Uterus (tissue), 4 donors: ENCODE measurements around the gene SLC26A2. TPM values are rescaled to one million over a fixed set of nuclear protein-coding genes. Genes with fewer than 3 reads are reported as not detected.
"Not testable (repeated sequence)": the region's sequence is repeated elsewhere in the genome, so short reads cannot be mapped to it uniquely, and the experiment has no call there.

Source experiments
- DNase-seq, 2 donors: peaks; one replicate each; pipeline ENCODE4 v3.0.0-alpha.2; 2019 to 2020
- H3K27ac ChIP-seq, 2 donors: fragments of 200-600 bp; sonication (generic); 1 replicate in 1 of 2; 2 replicates in 1 of 2; pipeline ENCODE4 v1.5.1; 2016 to 2018
- H3K27me3 ChIP-seq, 2 donors: fragments of 200-600 bp; sonication (generic); one replicate each; pipeline ENCODE4 v1.5.1; 2018 to 2019; ENCODE audit warnings: control low read depth in 1 of 2
- H3K36me3 ChIP-seq, 2 donors: fragments of 200-600 bp; sonication (generic); one replicate each; pipeline ENCODE4 v1.5.1; 2019; ENCODE audit warnings: control low read depth in 1 of 2
- H3K4me1 ChIP-seq, 2 donors: fragments of 200-600 bp; sonication (generic); one replicate each; pipeline ENCODE4 v1.5.1; 2018 to 2019; ENCODE audit warnings: control low read depth in 1 of 2
- H3K4me3 ChIP-seq, 2 donors: fragments of 200-600 bp; sonication (generic); 1 replicate in 1 of 2; 2 replicates in 1 of 2; pipeline ENCODE4 v1.5.1; 2018 to 2019; ENCODE audit warnings: mild to moderate bottlenecking in 1 of 2
- H3K9me3 ChIP-seq, 2 donors: fragments of 200-600 bp; sonication (generic); one replicate each; pipeline ENCODE4 v1.5.1; 2019; ENCODE audit warnings: control low read depth in 1 of 2
- CTCF ChIP-seq, 4 experiments: fragments of 200-600 bp in 2 of 4; fragments of 450-650 bp in 2 of 4; sonication (generic) in 2 of 4; IDR thresholded peaks; one replicate each; pipeline ENCODE4 v1.5.1; 2016 to 2019; ENCODE audit warnings: antibody characterized with exemption in 4 of 4, mild to moderate bottlenecking in 2 of 4, moderate library complexity in 1 of 4
- POLR2A ChIP-seq, 2 donors: fragments of 450-650 bp; IDR thresholded peaks; one replicate each; pipeline ENCODE4 v1.6.1; 2016; ENCODE audit warnings: antibody characterized with exemption in 2 of 2, mild to moderate bottlenecking in 1 of 2, moderate library complexity in 1 of 2
- intact Hi-C: fragments of 100-400 bp; cut with DNase I; formaldehyde crosslinking; loops from one replicate; pipeline ENCODE4 v1.15.1; 2023; ENCODE audit warnings: low total_unique reads
- total RNA-seq, 4 donors: library from RNA; depleted of rRNA in 3 of 4; stranded (reverse); fragments of >200 nt in 3 of 4; gene quantifications; one replicate each; pipeline versions ENCODE4 v1.1.0 to v1.2.4, GENCODE V29; 2014 to 2023
- donor health status: DM: yes; HTN: yes; CAD: no.

Gene SLC26A2
- total RNA-seq, 4 donors from 2014 or later, result 4.6 to 42.9 (median 15.6) TPM

- intact Hi-C loops, result no loop called here
- DNase-seq, result no peak
- no peaks in the 10 kb centered on the region for H3K4me1 ChIP-seq
- no peaks in the 10 kb centered on the region for H3K27me3 ChIP-seq
- no peaks in the 10 kb centered on the region for H3K36me3 ChIP-seq
- H3K9me3 ChIP-seq, result no peaks in the 10 kb centered on the region
- H3K27ac ChIP-seq, result peak overlapping the region in 1 of 2 donors; percentile 33
- no peak for TF ChIP-seq CTCF (IDR thresholded peaks at IDR 0.05)
- no peak for TF ChIP-seq POLR2A (IDR thresholded peaks at IDR 0.05)
- no peak overlapping the region for H3K4me3 ChIP-seq
These were observed 62.1 kb downstream of the SLC26A2 start for GRCh38 chr5:150022681-150023080.

- Histone ChIP-seq H3K9me3 (no peaks in the 10 kb centered on the region), H3K36me3 (no peaks in the 10 kb centered on the region), H3K27me3 (no peaks in the 10 kb centered on the region), H3K4me3 (no peak overlapping the region), H3K4me1 (no peaks in the 10 kb centered on the region), H3K27ac (no peak overlapping the region)
- TF ChIP-seq POLR2A (IDR thresholded peaks at IDR 0.05) (no peak), CTCF (IDR thresholded peaks at IDR 0.05) (no peak)
- DNase-seq, result no peak
- intact Hi-C loops, result no loop called here
These were observed 62.6 kb downstream of the SLC26A2 start for GRCh38 chr5:150023136-150023535.

- no peak overlapping the region for H3K27ac ChIP-seq
- H3K27me3 ChIP-seq, result no peaks in the 10 kb centered on the region
- no peaks in the 10 kb centered on the region for H3K36me3 ChIP-seq
- H3K4me3 ChIP-seq, result no peak overlapping the region
- no peaks in the 10 kb centered on the region for H3K4me1 ChIP-seq
- intact Hi-C loops, result no loop called here
- no peaks in the 10 kb centered on the region for H3K9me3 ChIP-seq
- TF ChIP-seq CTCF (IDR thresholded peaks at IDR 0.05), result no peak
- no peak for TF ChIP-seq POLR2A (IDR thresholded peaks at IDR 0.05)
- no peak for DNase-seq
These were observed 63.9 kb downstream of the SLC26A2 start for GRCh38 chr5:150024346-150024984.

- no peaks in the 10 kb centered on the region for H3K9me3 ChIP-seq
- no peak overlapping the region for H3K4me3 ChIP-seq
- H3K27ac ChIP-seq, result no peak overlapping the region
- no peaks in the 10 kb centered on the region for H3K4me1 ChIP-seq
- no peaks in the 10 kb centered on the region for H3K36me3 ChIP-seq
- TF ChIP-seq CTCF (IDR thresholded peaks at IDR 0.05) (no peak), POLR2A (IDR thresholded peaks at IDR 0.05) (no peak)
- no peak for DNase-seq
- intact Hi-C loops, result no loop called here
- H3K27me3 ChIP-seq, result no peaks in the 10 kb centered on the region
These were observed 66.2 kb downstream of the SLC26A2 start for GRCh38 chr5:150026682-150027172.

- H3K4me3 ChIP-seq, H3K9me3 ChIP-seq, H3K36me3 ChIP-seq, intact Hi-C loops, H3K4me1 ChIP-seq, DNase-seq, H3K27ac ChIP-seq, H3K27me3 ChIP-seq: not testable (repeated sequence)
These were observed 67.5 kb downstream of the SLC26A2 start for GRCh38 chr5:150028047-150028446.
